ENCODE data around the gene ABI3BP. TPM values are rescaled to one million over a fixed set of nuclear protein-coding genes. Genes with fewer than 3 reads are reported as not detected.

The ABI3BP gene
- total and polyA plus RNA-seq, 10 of the 15 experiments (the other 5 are each of a cell fraction or from before 2014, with no cell fraction given), result 0.03 to 0.42 (median 0.11) TPM; not detected in 4

DNA sequence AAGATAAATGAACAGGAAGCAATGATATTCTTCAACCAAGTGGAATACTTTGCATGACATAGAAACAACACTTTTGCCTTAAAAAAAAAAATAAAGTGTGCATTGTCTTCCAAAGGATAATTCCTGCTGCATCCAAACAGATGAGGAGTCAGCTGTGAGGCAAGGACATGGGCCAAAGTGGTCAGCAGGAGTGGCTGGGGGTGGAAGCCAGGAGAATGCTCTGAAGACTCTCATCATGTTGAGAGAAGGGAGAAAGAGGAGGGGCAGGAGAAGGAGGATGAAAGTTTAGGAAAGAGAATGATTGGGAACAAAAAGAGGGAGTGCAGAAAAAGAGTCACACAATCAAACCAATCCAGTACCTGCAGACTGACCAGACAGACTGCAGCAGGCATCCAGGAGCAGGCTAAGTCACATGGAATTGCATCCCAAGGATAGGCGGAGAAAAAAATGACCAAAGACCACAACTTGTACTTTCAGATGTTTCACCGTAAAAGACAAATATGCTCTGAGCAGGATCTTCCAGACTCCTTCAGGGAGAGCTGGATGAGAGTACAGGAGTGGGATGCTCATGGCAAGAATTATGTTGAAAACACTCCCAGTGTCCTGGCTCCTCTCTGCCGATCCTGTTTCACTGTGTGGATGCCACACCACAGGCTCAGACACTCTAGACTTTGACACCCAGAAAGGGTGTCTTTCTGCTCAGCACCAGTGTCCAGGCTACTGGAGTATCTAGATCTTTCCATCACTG lies 11.9 kb downstream of the ABI3BP start:
- Histone ChIP-seq H3K4me2 (ENCODE audit: control insufficient read depth, insufficient read depth) (no peak overlapping the region), H3K36me3 (ENCODE audit: control insufficient read depth in 2 of 2, insufficient read depth in 2 of 2, low read length in 1 of 2) (no peaks in the 10 kb centered on the region), H3K27me3 (replicated peaks in 1 of 2; ENCODE audit: control insufficient read depth in 2 of 2, insufficient read depth in 2 of 2, low read length in 1 of 2) (no peaks in the 10 kb centered on the region), H3K9me3 (replicated peaks; ENCODE audit: control insufficient read depth, insufficient read depth, low read length) (no peaks in the 10 kb centered on the region), H4K20me1 (ENCODE audit: control insufficient read depth, insufficient read depth) (no peaks in the 10 kb centered on the region), H3K4me1 (ENCODE audit: control insufficient read depth, insufficient read depth, low read length) (no peaks in the 10 kb centered on the region), H2AFZ (ENCODE audit: control insufficient read depth, low read depth, low read length) (no peak overlapping the region), H3K9ac (ENCODE audit: control insufficient read depth, insufficient read depth, low read length) (no peak overlapping the region), H3K79me2 (ENCODE audit: control insufficient read depth, insufficient read depth, low read length) (no peaks in the 10 kb centered on the region), H3K27ac (ENCODE audit: control insufficient read depth, insufficient read depth) (no peak overlapping the region), H3K4me3 (no peak overlapping the region)
- DNase-seq (ENCODE audit: low read depth, low spot score) (no peak), FAIRE-seq (no peak), ATAC-seq (no peak)
- RAD21 ChIA-PET (ENCODE audit: unreplicated experiment), result no interaction called here
- 53% methylated on average over 3 of the region's 3 CpGs for WGBS (ENCODE audit: insufficient coverage, insufficient replicate concordance, low lambda C conversion rate, missing lambda C conversion rate)
- no TSS peak for BruUV-seq (replicated peaks)
- CTCF ChIA-PET, result no interaction called here
- in situ Hi-C loops (cut with MboI), result no loop called here
- SMC1A ChIA-PET (ENCODE audit: uncharacterized antibody, unreplicated experiment), result no interaction called here
- POLR2A ChIA-PET, result interaction anchor here (0.6 kb wide), 1 partner anchor 104 kb away, joined by 5 read pairs; no protein-coding TSS in a partner anchor
- TF ChIP-seq YBX1 (IDR thresholded peaks at IDR 0.05) (no peak), BACH1 (IDR thresholded peaks at IDR 0.05; ENCODE audit: borderline replicate concordance) (no peak), SPI1 (IDR thresholded peaks at IDR 0.05; ENCODE audit: borderline replicate concordance, insufficient read depth, low read depth, low read length) (no peak), PML (IDR thresholded peaks at IDR 0.05; ENCODE audit: low read length) (no peak), TAF1 (IDR thresholded peaks at IDR 0.05; ENCODE audit: borderline replicate concordance, low read depth, low read length) (no peak), WRNIP1 (IDR thresholded peaks at IDR 0.05; ENCODE audit: borderline replicate concordance, low read depth, low read length) (no peak), SRF (IDR thresholded peaks at IDR 0.05; ENCODE audit: low read depth in 2 of 2, low read length in 2 of 2) (no peak), TCF3 (IDR thresholded peaks at IDR 0.05; ENCODE audit: borderline replicate concordance, insufficient read depth, low read depth, low read length) (no peak), HCFC1 (IDR thresholded peaks at IDR 0.05; ENCODE audit: low read length) (no peak), SIN3A (IDR thresholded peaks at IDR 0.05; ENCODE audit: low read depth, low read length) (no peak), SREBF1 (IDR thresholded peaks at IDR 0.05; ENCODE audit: low read length) (no peak)
- TF ChIP-seq, protein P1, sequence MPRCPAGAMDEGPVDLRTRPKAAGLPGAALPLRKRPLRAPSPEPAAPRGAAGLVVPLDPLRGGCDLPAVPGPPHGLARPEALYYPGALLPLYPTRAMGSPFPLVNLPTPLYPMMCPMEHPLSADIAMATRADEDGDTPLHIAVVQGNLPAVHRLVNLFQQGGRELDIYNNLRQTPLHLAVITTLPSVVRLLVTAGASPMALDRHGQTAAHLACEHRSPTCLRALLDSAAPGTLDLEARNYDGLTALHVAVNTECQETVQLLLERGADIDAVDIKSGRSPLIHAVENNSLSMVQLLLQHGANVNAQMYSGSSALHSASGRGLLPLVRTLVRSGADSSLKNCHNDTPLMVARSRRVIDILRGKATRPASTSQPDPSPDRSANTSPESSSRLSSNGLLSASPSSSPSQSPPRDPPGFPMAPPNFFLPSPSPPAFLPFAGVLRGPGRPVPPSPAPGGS (IDR thresholded peaks at IDR 0.05; ENCODE audit: borderline replicate concordance, insufficient read depth, low read depth, low read length, poor library complexity, severe bottlenecking), result no peak
- intact Hi-C loops (cut with micrococcal nuclease; ENCODE audit: unreplicated experiment), result no loop called here
